ENCODE measurements around the gene ARL6IP4.

ARL6IP4 gene

GRCh38 chr12:122990961-122991622 lies 10.6 kb downstream of the ARL6IP4 start:
- DNase-seq (ENCODE audit: low read depth in 2 of 2): no peak

- no peak for DNase-seq (ENCODE audit: low read depth in 2 of 2)
Observed at GRCh38 chr12:122991623-122992275, 11.3 kb downstream of the ARL6IP4 start.

- DNase-seq (ENCODE audit: low read depth in 2 of 2): no peak
Observed at GRCh38 chr12:122992386-122992785, 11.9 kb downstream of the ARL6IP4 start.

GRCh38 chr12:122994140-122994675 lies 13.7 kb downstream of the ARL6IP4 start:
- DNase-seq (ENCODE audit: low read depth in 2 of 2): no peak

GRCh38 chr12:122994781-122995502 lies 14.5 kb downstream of the ARL6IP4 start:
- no peak for DNase-seq (ENCODE audit: low read depth in 2 of 2)

- DNase-seq (ENCODE audit: low read depth in 2 of 2): no peak
Observed at GRCh38 chr12:122995503-122996187, 15.2 kb downstream of the ARL6IP4 start.

GRCh38 chr12:122996188-122996601 lies 15.7 kb downstream of the ARL6IP4 start:
- DNase-seq (ENCODE audit: low read depth in 2 of 2): no peak

- DNase-seq (ENCODE audit: low read depth in 2 of 2): no peak
Observed at GRCh38 chr12:122996621-122997342, 16.3 kb downstream of the ARL6IP4 start.

- no peak for DNase-seq (ENCODE audit: low read depth in 2 of 2)
Observed at GRCh38 chr12:122997343-122998250, 17.1 kb downstream of the ARL6IP4 start.

GRCh38 chr12:122998316-122998715 lies 17.8 kb downstream of the ARL6IP4 start:
- no peak for DNase-seq (ENCODE audit: low read depth in 2 of 2)

- DNase-seq (ENCODE audit: low read depth in 2 of 2): no peak
Observed at GRCh38 chr12:122999196-122999946, 18.9 kb downstream of the ARL6IP4 start.

GRCh38 chr12:122999986-123000420 lies 19.5 kb downstream of the ARL6IP4 start:
- DNase-seq (ENCODE audit: low read depth in 2 of 2): no peak

- DNase-seq (ENCODE audit: low read depth in 2 of 2): no peak
Observed at GRCh38 chr12:123000578-123000977, 20.1 kb downstream of the ARL6IP4 start.

- DNase-seq (ENCODE audit: low read depth in 2 of 2): no peak
Observed at GRCh38 chr12:123001464-123001863, 21.0 kb downstream of the ARL6IP4 start.

GRCh38 chr12:123003257-123003656 lies 22.8 kb downstream of the ARL6IP4 start:
- no peak for DNase-seq (ENCODE audit: low read depth in 2 of 2)

GRCh38 chr12:123004287-123004686 lies 23.8 kb downstream of the ARL6IP4 start:
- no peak for DNase-seq (ENCODE audit: low read depth in 2 of 2)

- DNase-seq (ENCODE audit: low read depth in 2 of 2): no peak
Observed at GRCh38 chr12:123005081-123005626, 24.7 kb downstream of the ARL6IP4 start.

GRCh38 chr12:123006977-123007376 lies 26.5 kb downstream of the ARL6IP4 start:
- no peak for DNase-seq (ENCODE audit: low read depth in 2 of 2)

GRCh38 chr12:123010110-123010509 lies 29.6 kb downstream of the ARL6IP4 start:
- DNase-seq (ENCODE audit: low read depth in 2 of 2): no peak

All from stimulated activated CD8-positive, alpha-beta memory T cell treated with anti-CD3 and anti-CD28 coated beads, Interleukin-2, amount 100 ng/mL, for 1 hour (primary cell).